GM12865 (cell line): ENCODE measurements around the gene ATP6V1G3.
"Not testable (repeated sequence)": the region's sequence is repeated elsewhere in the genome, so short reads cannot be mapped to it uniquely, and the experiment has no call there.

Experiments used
- DNase-seq: peaks from one replicate; pipeline ENCODE4 v3.0.0; 2010; ENCODE audit warnings: low read depth
- H3K4me3 ChIP-seq: 2 replicates; pipeline ENCODE4 v1.5.1; 2011; ENCODE audit warnings: mild to moderate bottlenecking, low read depth, low read length, control low read depth
- CTCF ChIP-seq: IDR thresholded peaks from 2 replicates; pipeline ENCODE4 v1.5.1; 2011; ENCODE audit warnings: low read length, control low read depth, low read depth, inconsistent platforms; ENCODE audit not compliant: insufficient read depth; ENCODE audit errors: missing control alignments

ATP6V1G3 gene

GRCh38 chr1:198483006-198483405, 57.5 kb downstream of the ATP6V1G3 start:
- TF ChIP-seq CTCF = no peak
- DNase-seq = no peak
- H3K4me3 ChIP-seq = no peak overlapping the region

GRCh38 chr1:198481661-198482060, 58.8 kb downstream of the ATP6V1G3 start:
- H3K4me3 ChIP-seq = no peak overlapping the region
- TF ChIP-seq CTCF = no peak
- no peak for DNase-seq

- DNase-seq = no peak
- TF ChIP-seq CTCF = no peak
- H3K4me3 ChIP-seq = no peak overlapping the region
Measured at GRCh38 chr1:198480876-198481275, 59.6 kb downstream of the ATP6V1G3 start.

GRCh38 chr1:198477354-198477753, 63.1 kb downstream of the ATP6V1G3 start:
- not testable (repeated sequence) for H3K4me3 ChIP-seq, DNase-seq
